Endothelial cell of umbilical vein (primary cell): ENCODE results near the gene CDK19. TPM values are rescaled to one million over a fixed set of nuclear protein-coding genes. Genes with fewer than 3 reads are reported as not detected.

Source experiments
- BruUV-seq: library from RNA; stranded (reverse); fragments of 400-500 nt; replicated peaks from 2 replicates; lab custom pipeline; 2021; lab: Mats Ljungman, UMichigan
- CTCF ChIA-PET: fragments of 300-600, 350-600 bp; sonication (Branson Sonifier 250); formaldehyde crosslinking; loops from one replicate; lab custom pipeline; 2021; ENCODE audit warnings: antibody characterized with exemption, inconsistent platforms; lab: Charles Lee
- POLR2A ChIA-PET: fragments of 300-600, 350-600 bp; sonication (Branson Sonifier 250); formaldehyde crosslinking; loops from one replicate; lab custom pipeline; 2021; ENCODE audit warnings: antibody characterized with exemption, inconsistent platforms; lab: Charles Lee
- DNase-seq: peaks from one replicate; pipeline ENCODE4 v3.0.0-alpha.2; 2011; ENCODE audit warnings: low read depth, low spot score
- FAIRE-seq: peaks from 2 replicates; lab custom pipeline; 2011; peaks lifted over from hg19 to GRCh38; lab: Jason Lieb, UNC
- H2AFZ ChIP-seq: 2 replicates; pipeline ENCODE4 v1.6.0; 2012; ENCODE audit warnings: low read depth, low read length, control low read depth, inconsistent platforms
- H3K27ac ChIP-seq: 2 replicates; pipeline ENCODE4 v1.5.1; 2011; ENCODE audit warnings: low read depth, mild to moderate bottlenecking, control low read depth, low read length, moderate library complexity; ENCODE audit not compliant: insufficient read depth
- H3K27me3 ChIP-seq, 2 experiments: 2 replicates each; pipeline versions ENCODE4 v1.6.0 to v1.6.1; 2011; ENCODE audit warnings: low read length in 2 of 2, mixed read lengths in 1 of 2; ENCODE audit not compliant: control insufficient read depth in 2 of 2, insufficient read depth in 2 of 2
- H3K36me3 ChIP-seq, 2 experiments: 2 replicates in 1 of 2; 3 replicates in 1 of 2; pipeline ENCODE4 v1.5.1; 2011; ENCODE audit warnings: low read length in 2 of 2, mild to moderate bottlenecking in 1 of 2, moderate library complexity in 1 of 2; ENCODE audit not compliant: control insufficient read depth in 2 of 2, insufficient read depth in 2 of 2; ENCODE audit errors: extremely low read depth in 1 of 2
- H3K4me1 ChIP-seq: 3 replicates; pipeline ENCODE4 v1.5.1; 2011; ENCODE audit warnings: mild to moderate bottlenecking, low read length; ENCODE audit not compliant: control insufficient read depth, insufficient read depth; ENCODE audit errors: extremely low read depth
- H3K4me2 ChIP-seq: 2 replicates; pipeline ENCODE4 v1.6.1; 2011; ENCODE audit warnings: low read length, control low read depth, mixed read lengths; ENCODE audit not compliant: insufficient read depth
- H3K4me3 ChIP-seq, 3 experiments: fragments of 200-600 bp in 1 of 3; sonication (generic), shearing (Covaris generic) in 1 of 3; replicated peaks in 1 of 3; 2 replicates each; pipeline ENCODE4 v1.5.1; 2011 to 2016; ENCODE audit warnings: control low read depth in 3 of 3, low read length in 3 of 3, mild to moderate bottlenecking in 2 of 3, inconsistent platforms in 1 of 3, low read depth in 1 of 3, moderate library complexity in 1 of 3; ENCODE audit not compliant: insufficient read depth in 1 of 3
- H3K79me2 ChIP-seq: 2 replicates; pipeline ENCODE4 v1.6.0; 2012; ENCODE audit warnings: low read length, inconsistent platforms; ENCODE audit not compliant: control insufficient read depth, insufficient read depth
- H3K9ac ChIP-seq: replicated peaks from 2 replicates; pipeline ENCODE3; 2011; ENCODE audit warnings: low read length, control low read depth; ENCODE audit not compliant: insufficient read depth; ENCODE audit errors: extremely low read depth
- H3K9me1 ChIP-seq: replicated peaks from 3 replicates; pipeline ENCODE4 v1.6.0; 2011; ENCODE audit warnings: mild to moderate bottlenecking, low read length; ENCODE audit not compliant: control insufficient read depth, insufficient read depth; ENCODE audit errors: extremely low read depth
- H3K9me3 ChIP-seq: replicated peaks from 2 replicates; pipeline ENCODE4 v1.5.1; 2012; ENCODE audit warnings: low read length, inconsistent platforms; ENCODE audit not compliant: control insufficient read depth, insufficient read depth
- H4K20me1 ChIP-seq: replicated peaks from 2 replicates; pipeline ENCODE3; 2011; ENCODE audit warnings: mild to moderate bottlenecking, low read length; ENCODE audit not compliant: control insufficient read depth, insufficient read depth; ENCODE audit errors: extremely low read depth
- EZH2 ChIP-seq: IDR thresholded peaks from 2 replicates; pipeline ENCODE4 v1.6.1; 2012; ENCODE audit warnings: borderline replicate concordance, low read depth, mild to moderate bottlenecking, moderate library complexity, low read length, inconsistent platforms; ENCODE audit not compliant: severe bottlenecking
- FOS ChIP-seq: IDR thresholded peaks from 2 replicates; pipeline ENCODE4 v1.6.1; 2011; ENCODE audit warnings: mild to moderate bottlenecking, low read length, moderate library complexity, borderline replicate concordance; ENCODE audit not compliant: insufficient read depth
- GATA2 ChIP-seq: IDR thresholded peaks from 2 replicates; pipeline ENCODE4 v1.7.0; 2011; ENCODE audit warnings: low read depth, mild to moderate bottlenecking, moderate library complexity, mixed read lengths, low read length; ENCODE audit not compliant: insufficient read length, insufficient read depth
- JUN ChIP-seq: IDR thresholded peaks from 2 replicates; pipeline ENCODE4 v1.6.1; 2011; ENCODE audit warnings: borderline replicate concordance, low read depth; ENCODE audit not compliant: insufficient read length, insufficient read depth
- POLR2A ChIP-seq: IDR thresholded peaks from 2 replicates; pipeline ENCODE4 v1.6.1; 2012; ENCODE audit warnings: low read depth, mild to moderate bottlenecking, control low read depth, low read length
- POLR2AphosphoS5 ChIP-seq: IDR thresholded peaks from 2 replicates; pipeline ENCODE4 v1.6.1; 2012; ENCODE audit warnings: low read depth, mild to moderate bottlenecking, control low read depth, low read length, moderate library complexity; ENCODE audit not compliant: insufficient read depth
- dilution Hi-C: fragments of 300-500 bp; cut with MboI; formaldehyde crosslinking; loops from one replicate; pipeline ENCODE4 v1.15.0; 2019; ENCODE audit warnings: low sequenced_read_pairs; ENCODE audit not compliant: extremely low pct_ligation_motif_present
- intact Hi-C: fragments of 100-400 bp; cut with micrococcal nuclease; formaldehyde crosslinking; loops from one replicate; pipeline ENCODE4 v1.10.0; 2022
- polyA plus RNA-seq, 4 experiments: library from polyadenylated mRNA; depleted of rRNA in 3 of 4; stranded (reverse) in 3 of 4; unstranded in 1 of 4; fragments of >200 nt; gene quantifications; 2 replicates each; pipeline versions ENCODE4 v1.2.1 to v1.2.3, GENCODE V29; 2011 to 2012; ENCODE audit warnings: missing spikeins in 1 of 4
- total RNA-seq: library from RNA; stranded (reverse); gene quantifications from 2 replicates; pipeline ENCODE4 v1.2.3, GENCODE V29; 2021
- TF ChIP-seq, protein P1 (sequence below), 2 donors: IDR thresholded peaks; 1 replicate in 1 of 2; 2 replicates in 1 of 2; pipeline ENCODE4 v1.5.1; 2011; ENCODE audit warnings: low read length in 2 of 2, mild to moderate bottlenecking in 2 of 2, moderate library complexity in 2 of 2, control low read depth in 1 of 2, inconsistent platforms in 1 of 2, low read depth in 1 of 2; ENCODE audit not compliant: insufficient read depth in 1 of 2; ENCODE audit errors: extremely low read depth in 1 of 2

Gene CDK19
- total and polyA plus RNA-seq, 2 donors (not counting 3 experiments of a cell fraction or from before 2014, with no cell fraction given): 4.6 to 12.1 TPM

DNA sequence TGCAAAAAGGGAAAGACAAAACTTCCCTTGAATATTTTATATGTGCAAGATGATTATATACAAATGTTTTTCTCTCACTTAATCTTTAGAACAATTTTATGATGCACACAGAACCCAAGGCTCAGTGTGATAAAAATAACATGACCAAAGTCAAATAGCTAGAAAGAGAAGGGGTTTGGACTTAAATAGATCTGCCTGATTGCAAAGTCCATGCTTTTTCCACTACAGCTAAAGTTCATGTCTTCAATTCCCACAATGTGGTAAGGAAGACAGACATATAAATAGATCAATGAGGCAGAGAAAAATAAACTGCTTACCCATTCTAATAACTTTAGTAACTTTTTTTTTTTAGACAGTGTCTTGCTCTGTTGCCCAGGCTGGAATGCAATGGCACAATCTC lies 143.8 kb downstream of the CDK19 start:
- no peak overlapping the region for H3K4me2 ChIP-seq
- TF ChIP-seq GATA2 (no peak), FOS (no peak), POLR2AphosphoS5 (no peak), POLR2A (no peak), EZH2 (no peak), JUN (no peak)
- TF ChIP-seq, protein P1, sequence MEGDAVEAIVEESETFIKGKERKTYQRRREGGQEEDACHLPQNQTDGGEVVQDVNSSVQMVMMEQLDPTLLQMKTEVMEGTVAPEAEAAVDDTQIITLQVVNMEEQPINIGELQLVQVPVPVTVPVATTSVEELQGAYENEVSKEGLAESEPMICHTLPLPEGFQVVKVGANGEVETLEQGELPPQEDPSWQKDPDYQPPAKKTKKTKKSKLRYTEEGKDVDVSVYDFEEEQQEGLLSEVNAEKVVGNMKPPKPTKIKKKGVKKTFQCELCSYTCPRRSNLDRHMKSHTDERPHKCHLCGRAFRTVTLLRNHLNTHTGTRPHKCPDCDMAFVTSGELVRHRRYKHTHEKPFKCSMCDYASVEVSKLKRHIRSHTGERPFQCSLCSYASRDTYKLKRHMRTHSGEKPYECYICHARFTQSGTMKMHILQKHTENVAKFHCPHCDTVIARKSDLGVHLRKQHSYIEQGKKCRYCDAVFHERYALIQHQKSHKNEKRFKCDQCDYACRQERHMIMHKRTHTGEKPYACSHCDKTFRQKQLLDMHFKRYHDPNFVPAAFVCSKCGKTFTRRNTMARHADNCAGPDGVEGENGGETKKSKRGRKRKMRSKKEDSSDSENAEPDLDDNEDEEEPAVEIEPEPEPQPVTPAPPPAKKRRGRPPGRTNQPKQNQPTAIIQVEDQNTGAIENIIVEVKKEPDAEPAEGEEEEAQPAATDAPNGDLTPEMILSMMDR (IDR thresholded peaks at IDR 0.05; ENCODE audit: extremely low read depth in 1 of 2, insufficient read depth in 1 of 2, low read depth in 1 of 2, low read length in 2 of 2): no peak
- H3K79me2 ChIP-seq: no peaks in the 10 kb centered on the region
- no peak overlapping the region for H3K4me3 ChIP-seq
- H3K27me3 ChIP-seq: no peaks in the 10 kb centered on the region
- H3K9me1 ChIP-seq: no peaks in the 10 kb centered on the region
- no peak overlapping the region for H3K27ac ChIP-seq
- POLR2A ChIA-PET: no interaction called here
- no peaks in the 10 kb centered on the region for H3K36me3 ChIP-seq
- no peaks in the 10 kb centered on the region for H3K4me1 ChIP-seq
- no TSS peak for BruUV-seq
- DNase-seq (no peak), FAIRE-seq (no peak)
- intact Hi-C loops: no loop called here
- no peaks in the 10 kb centered on the region for H4K20me1 ChIP-seq
- H3K9me3 ChIP-seq: no peaks in the 10 kb centered on the region
- dilution Hi-C loops: no loop called here
- CTCF ChIA-PET: interaction anchor here (0.6 to 2.1 kb wide), 4 partner anchors 10 to 272 kb away, joined by 3 to 8 read pairs (median 3); no protein-coding TSS in a partner anchor
- no peak overlapping the region for H3K9ac ChIP-seq
- H2AFZ ChIP-seq: no peak overlapping the region
